Measurements from ENCODE around the gene HARBI1.

DNA sequence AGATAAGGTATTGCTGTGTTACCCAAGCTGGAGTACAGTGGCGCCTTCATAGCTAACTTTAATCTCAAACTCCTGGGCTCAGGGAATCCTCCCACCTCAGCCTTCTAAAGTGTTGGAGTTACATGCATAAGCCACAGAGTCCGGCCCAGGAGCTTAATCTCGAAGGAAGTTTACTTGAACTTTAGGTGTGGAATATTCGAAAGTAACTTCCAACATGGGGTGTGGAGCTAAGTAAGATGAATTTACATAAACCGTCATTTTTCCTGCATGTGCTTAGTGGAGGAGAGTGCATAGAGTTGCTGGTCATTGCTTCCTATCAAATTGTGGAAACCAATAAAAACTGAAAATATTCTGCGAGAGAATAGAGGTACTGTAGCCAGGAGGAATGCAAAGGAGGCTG is 1.8 kb upstream of the HARBI1 start:
- TF ChIP-seq POLR2AphosphoS5 (IDR thresholded peaks at IDR 0.05; ENCODE audit: low read depth, low read length) (no peak), TAF1 (IDR thresholded peaks at IDR 0.05; ENCODE audit: borderline replicate concordance, insufficient read depth, low read length) (no peak)

All from PFSK-1 (cell line).